ENCODE measurements around the gene SLC6A18.
"Not testable (repeated sequence)": the region's sequence is repeated elsewhere in the genome, so short reads cannot be mapped to it uniquely, and the experiment has no call there.

SLC6A18 gene

GRCh38 chr5:1261643-1262042 is 36.5 kb downstream of the SLC6A18 start:
- no peak for DNase-seq

GRCh38 chr5:1262381-1262780 is 37.2 kb downstream of the SLC6A18 start:
- DNase-seq = no peak

- DNase-seq = no peak
Observed at GRCh38 chr5:1264211-1264610, 39.0 kb downstream of the SLC6A18 start.

- no peak for DNase-seq
Observed at GRCh38 chr5:1265026-1265425, 39.8 kb downstream of the SLC6A18 start.

GRCh38 chr5:1265461-1266455 is 40.6 kb downstream of the SLC6A18 start:
- DNase-seq = no peak

- DNase-seq = no peak
Observed at GRCh38 chr5:1266791-1267190, 41.6 kb downstream of the SLC6A18 start.

- DNase-seq = not testable (repeated sequence)
Observed at GRCh38 chr5:1267464-1267863, 42.3 kb downstream of the SLC6A18 start.

GRCh38 chr5:1268056-1268455 is 42.9 kb downstream of the SLC6A18 start:
- DNase-seq = no peak

GRCh38 chr5:1268666-1269065 is 43.5 kb downstream of the SLC6A18 start:
- DNase-seq = no peak

- no peak for DNase-seq
Observed at GRCh38 chr5:1270426-1270825, 45.2 kb downstream of the SLC6A18 start.

GRCh38 chr5:1270933-1271914 is 46.0 kb downstream of the SLC6A18 start:
- no peak for DNase-seq

- DNase-seq = no peak
Observed at GRCh38 chr5:1272201-1272600, 47.0 kb downstream of the SLC6A18 start.

GRCh38 chr5:1273745-1274144 is 48.6 kb downstream of the SLC6A18 start:
- no peak for DNase-seq

GRCh38 chr5:1274471-1274870 is 49.3 kb downstream of the SLC6A18 start:
- DNase-seq = no peak

GRCh38 chr5:1275397-1276391 is 50.5 kb downstream of the SLC6A18 start:
- not testable (repeated sequence) for DNase-seq

- no peak for DNase-seq
Observed at GRCh38 chr5:1276930-1277329, 51.7 kb downstream of the SLC6A18 start.

GRCh38 chr5:1277331-1277730 is 52.1 kb downstream of the SLC6A18 start:
- DNase-seq = no peak

GRCh38 chr5:1277781-1278180 is 52.6 kb downstream of the SLC6A18 start:
- no peak for DNase-seq

GRCh38 chr5:1278216-1278615 is 53.0 kb downstream of the SLC6A18 start:
- no peak for DNase-seq

GRCh38 chr5:1278656-1279442 is 53.7 kb downstream of the SLC6A18 start:
- DNase-seq = no peak

- DNase-seq = no peak
Observed at GRCh38 chr5:1279443-1280151, 54.4 kb downstream of the SLC6A18 start.

All from hematopoietic multipotent progenitor cell treated with erythropoietin and hydrocortisone succinate and interleukin-3 and kit ligand, for 4 days (in vitro differentiated cells).